Testis (tissue), 2 donors: ENCODE data around the gene ADGRD1.

Experiments
- POLR2A ChIP-seq: fragments of 450-650 bp; IDR thresholded peaks from one replicate; pipeline ENCODE4 v1.6.1; 2017; ENCODE audit warnings: antibody characterized with exemption, mild to moderate bottlenecking, moderate library complexity
- TF ChIP-seq, protein P1 (sequence below), 3 experiments: fragments of 450-650 bp in 2 of 3; fragments of 200-600 bp in 1 of 3; sonication (generic) in 1 of 3; IDR thresholded peaks; one replicate each; pipeline ENCODE4 v1.5.1; 2016 to 2019; ENCODE audit warnings: antibody characterized with exemption in 3 of 3, mild to moderate bottlenecking in 2 of 3, moderate library complexity in 1 of 3

DNA sequence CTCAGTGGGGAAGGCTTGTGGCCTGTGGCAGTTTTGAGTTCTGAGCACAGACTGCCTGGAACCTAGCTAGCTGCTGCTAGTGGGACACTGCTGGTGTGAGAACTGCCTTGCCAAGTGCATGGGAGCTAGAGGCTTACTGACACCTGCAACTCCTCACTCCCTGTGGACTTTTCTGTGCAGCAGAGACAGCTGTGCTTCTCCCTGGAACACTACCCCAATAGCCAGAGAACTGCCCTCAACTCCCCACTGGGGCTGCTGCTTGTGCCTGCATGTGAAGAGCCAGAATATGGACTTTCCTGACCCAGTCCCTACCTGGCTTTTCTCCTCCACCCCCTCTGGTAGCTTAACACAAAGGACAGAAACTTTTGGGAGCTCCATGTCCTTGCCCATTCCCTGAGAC, 222.6 kb downstream of the ADGRD1 start:
- TF ChIP-seq, protein P1, sequence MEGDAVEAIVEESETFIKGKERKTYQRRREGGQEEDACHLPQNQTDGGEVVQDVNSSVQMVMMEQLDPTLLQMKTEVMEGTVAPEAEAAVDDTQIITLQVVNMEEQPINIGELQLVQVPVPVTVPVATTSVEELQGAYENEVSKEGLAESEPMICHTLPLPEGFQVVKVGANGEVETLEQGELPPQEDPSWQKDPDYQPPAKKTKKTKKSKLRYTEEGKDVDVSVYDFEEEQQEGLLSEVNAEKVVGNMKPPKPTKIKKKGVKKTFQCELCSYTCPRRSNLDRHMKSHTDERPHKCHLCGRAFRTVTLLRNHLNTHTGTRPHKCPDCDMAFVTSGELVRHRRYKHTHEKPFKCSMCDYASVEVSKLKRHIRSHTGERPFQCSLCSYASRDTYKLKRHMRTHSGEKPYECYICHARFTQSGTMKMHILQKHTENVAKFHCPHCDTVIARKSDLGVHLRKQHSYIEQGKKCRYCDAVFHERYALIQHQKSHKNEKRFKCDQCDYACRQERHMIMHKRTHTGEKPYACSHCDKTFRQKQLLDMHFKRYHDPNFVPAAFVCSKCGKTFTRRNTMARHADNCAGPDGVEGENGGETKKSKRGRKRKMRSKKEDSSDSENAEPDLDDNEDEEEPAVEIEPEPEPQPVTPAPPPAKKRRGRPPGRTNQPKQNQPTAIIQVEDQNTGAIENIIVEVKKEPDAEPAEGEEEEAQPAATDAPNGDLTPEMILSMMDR (IDR thresholded peaks at IDR 0.05), result no peak
- TF ChIP-seq POLR2A, result no peak
